ENCODE data around the gene ANKRD1.

ANKRD1 gene

GRCh38 chr10:90935581-90936275 is 14.8 kb upstream of the ANKRD1 start:
- no peak for DNase-seq

GRCh38 chr10:90930971-90931871 is 10.3 kb upstream of the ANKRD1 start:
- no peak for DNase-seq

GRCh38 chr10:90930070-90930837 is 9.4 kb upstream of the ANKRD1 start:
- no peak for DNase-seq

GRCh38 chr10:90929179-90929578 is 8.3 kb upstream of the ANKRD1 start:
- no peak for DNase-seq

- no peak for DNase-seq
Observed at GRCh38 chr10:90927293-90927692, 6.4 kb upstream of the ANKRD1 start.

- no peak for DNase-seq
Observed at GRCh38 chr10:90925079-90926029, 4.5 kb upstream of the ANKRD1 start.

- DNase-seq: no peak
Observed at GRCh38 chr10:90924552-90924951, 3.7 kb upstream of the ANKRD1 start.

- no peak for DNase-seq
Observed at GRCh38 chr10:90923111-90923731, 2.3 kb upstream of the ANKRD1 start.

GRCh38 chr10:90921906-90922305 is 1.0 kb upstream of the ANKRD1 start:
- DNase-seq: no peak

- no peak for DNase-seq
Observed at GRCh38 chr10:90919683-90920574, 958 bp downstream of the ANKRD1 start.

GRCh38 chr10:90917968-90918318 is 2.9 kb downstream of the ANKRD1 start:
- DNase-seq: no peak

GRCh38 chr10:90917238-90917967 is 3.5 kb downstream of the ANKRD1 start:
- DNase-seq: no peak

GRCh38 chr10:90916392-90917237 is 4.3 kb downstream of the ANKRD1 start:
- DNase-seq: no peak

- DNase-seq: no peak
Observed at GRCh38 chr10:90915766-90916075, 5.2 kb downstream of the ANKRD1 start.

GRCh38 chr10:90914992-90915765 is 5.7 kb downstream of the ANKRD1 start:
- DNase-seq: no peak

GRCh38 chr10:90913774-90914420 is 7.0 kb downstream of the ANKRD1 start:
- DNase-seq: no peak

GRCh38 chr10:90912854-90913479 is 7.9 kb downstream of the ANKRD1 start:
- no peak for DNase-seq
